Muscle of arm (tissue), 12 donors: ENCODE results near the gene SPR. TPM values are rescaled to one million over a fixed set of nuclear protein-coding genes. Genes with fewer than 3 reads are reported as not detected.

Experiments
- DNase-seq: peaks from one replicate; pipeline ENCODE4 v3.0.0-alpha.2; 2013
- polyA plus RNA-seq, 12 donors: library from polyadenylated mRNA; unstranded; fragments of 120-200 nt; gene quantifications; one replicate each; pipeline ENCODE4 v1.2.1, GENCODE V29; 2013; ENCODE audit not compliant: insufficient read length in 12 of 12

Gene SPR
- polyA plus RNA-seq, 12 donors = 2.0 to 7.5 (median 3.6) TPM; not detected in 1

DNA sequence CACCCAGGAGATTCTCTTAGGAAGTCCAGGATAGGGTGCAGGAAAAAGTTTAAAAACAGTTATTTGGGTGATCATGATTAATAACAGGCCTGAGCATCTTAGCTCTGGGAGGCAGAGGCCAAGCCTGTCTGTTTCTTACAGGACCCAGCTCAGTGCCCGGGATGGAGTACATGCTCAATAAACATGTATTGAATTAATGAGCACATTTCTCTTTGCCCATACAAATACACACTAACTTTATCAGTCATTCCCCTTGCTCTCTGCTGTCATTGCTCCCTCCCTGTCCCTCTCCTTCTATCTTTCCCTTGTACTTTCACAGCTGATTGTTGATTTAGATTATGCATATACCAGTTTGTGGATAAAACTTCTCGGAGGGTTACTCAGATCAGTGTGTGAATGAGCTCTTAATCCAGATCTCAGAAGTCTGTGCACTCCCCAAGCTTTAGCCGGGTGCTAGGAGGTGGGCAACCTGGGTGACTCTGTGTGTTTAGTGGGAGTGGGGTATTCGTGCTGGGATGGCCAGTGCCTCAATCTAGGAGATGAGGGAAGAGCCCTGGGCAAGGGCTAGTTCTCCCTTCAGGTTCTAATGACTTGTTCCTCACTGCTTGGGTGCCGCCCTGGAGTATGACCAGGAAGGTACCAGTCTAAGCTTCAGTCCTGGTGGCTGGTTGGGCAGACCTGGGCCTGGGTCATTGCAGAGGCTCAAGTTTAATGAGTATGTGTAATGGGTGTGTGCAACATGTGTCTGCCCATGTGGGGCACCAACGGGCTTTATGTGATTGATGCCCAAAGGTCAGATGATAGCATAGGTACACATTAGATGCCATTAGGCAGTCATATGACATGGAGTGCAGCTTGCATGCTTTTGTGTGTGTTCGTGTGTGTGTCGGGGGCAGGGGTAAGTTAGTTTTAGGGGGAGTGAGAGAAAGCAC is 40.7 kb downstream of the SPR start:
- no peak for DNase-seq

DNA sequence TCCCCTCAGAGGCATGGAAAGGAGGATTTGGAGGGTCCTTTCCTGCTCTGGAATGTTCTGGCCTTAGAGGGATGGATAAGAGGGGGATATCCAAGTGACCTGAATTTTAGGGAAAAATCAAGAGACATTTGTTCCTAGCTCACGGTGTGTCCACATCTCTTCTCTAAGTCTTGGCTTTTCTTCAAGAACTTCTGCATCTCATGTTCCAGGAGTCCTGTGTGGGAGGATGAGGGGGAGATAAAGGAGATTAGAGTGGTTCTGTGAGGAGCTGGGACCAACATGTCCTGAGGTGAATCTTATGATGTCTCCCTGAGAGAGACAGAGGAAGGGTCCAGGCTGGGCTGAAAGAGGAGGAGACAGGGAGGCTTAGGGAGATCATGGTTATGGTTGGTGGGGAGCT is 41.8 kb downstream of the SPR start:
- DNase-seq = no peak

DNA sequence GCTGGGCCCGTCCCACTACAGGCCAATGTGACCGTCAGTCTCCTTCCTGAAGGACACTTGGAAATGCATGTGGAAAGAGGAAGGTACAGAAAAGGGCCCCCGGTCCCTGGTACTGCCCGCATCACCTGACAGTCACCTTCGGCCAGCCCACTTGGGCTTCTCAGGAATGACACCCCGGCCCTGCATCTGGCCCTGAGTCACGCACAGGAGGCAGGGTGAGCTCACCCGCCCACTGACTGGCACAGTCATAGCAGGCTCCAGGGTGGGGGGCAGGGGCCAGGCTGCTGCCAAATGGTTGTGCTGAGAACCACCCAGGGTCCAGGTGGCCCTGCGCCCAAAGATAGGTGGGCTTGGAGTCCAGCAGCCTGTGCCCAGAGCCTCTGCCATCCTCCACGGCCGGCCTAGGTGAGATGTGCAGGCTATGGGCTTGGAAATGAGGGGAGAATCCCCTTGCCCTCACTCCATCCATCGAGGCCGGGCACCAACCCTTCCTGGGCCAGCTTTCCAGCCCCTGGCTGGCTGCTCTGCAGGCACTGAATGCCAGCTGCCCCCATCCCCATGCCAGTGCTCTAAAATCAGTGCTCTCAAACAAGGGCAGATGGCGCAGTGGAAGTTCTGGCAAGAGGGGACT is 44.2 kb downstream of the SPR start:
- no peak for DNase-seq

DNA sequence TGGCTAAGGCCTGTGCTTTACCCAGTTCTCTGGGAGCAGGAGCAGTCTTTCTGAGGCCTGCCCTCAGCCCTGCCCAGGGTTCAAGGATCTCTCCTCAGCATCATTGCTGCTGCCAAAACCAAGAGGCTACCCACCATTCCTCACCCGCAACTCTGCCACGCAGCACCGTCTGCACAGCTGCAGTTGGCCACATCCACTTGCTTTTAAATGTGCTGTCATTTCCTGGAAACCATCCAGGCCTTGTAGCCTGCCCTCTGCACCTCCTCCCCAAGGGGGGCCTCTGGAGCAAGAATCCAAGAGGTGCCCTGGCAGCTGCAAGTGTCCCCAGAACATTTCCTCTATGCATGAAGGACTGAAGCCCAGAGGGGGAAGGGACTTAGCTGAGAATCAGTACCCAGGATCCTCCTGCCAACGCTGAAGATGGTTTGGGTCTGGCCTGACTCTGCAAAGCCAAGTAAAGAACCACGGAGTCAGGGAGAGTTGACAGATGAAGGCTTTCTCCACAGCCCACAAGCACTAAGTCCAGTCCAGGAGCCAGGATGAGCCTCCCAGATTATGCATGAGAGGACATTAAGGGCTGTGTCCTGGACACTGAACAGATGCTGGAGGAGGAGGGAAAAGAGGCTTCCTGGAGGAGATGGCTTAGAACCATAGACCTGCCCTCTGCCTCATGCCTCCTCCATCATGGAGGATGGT is 45.0 kb downstream of the SPR start:
- DNase-seq = no peak

DNA sequence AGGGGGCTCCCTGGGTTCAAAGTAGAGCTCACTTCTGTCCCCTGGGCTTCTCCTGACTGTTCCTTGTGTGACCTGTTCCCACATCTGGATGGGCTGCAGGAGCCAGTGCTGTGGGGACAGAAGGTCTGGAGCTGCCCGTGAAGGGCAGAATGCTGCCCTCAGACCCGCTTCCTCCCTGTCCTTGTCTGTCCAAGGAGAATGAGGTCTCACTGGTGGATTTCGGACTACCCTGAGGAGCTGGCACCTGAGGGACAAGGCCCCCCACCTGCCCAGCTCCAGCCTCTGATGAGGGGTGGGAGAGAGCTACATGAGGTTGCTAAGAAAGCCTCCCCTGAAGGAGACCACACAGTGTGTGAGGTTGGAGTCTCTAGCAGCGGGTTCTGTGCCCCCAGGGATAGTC is 45.6 kb downstream of the SPR start:
- no peak for DNase-seq

DNA sequence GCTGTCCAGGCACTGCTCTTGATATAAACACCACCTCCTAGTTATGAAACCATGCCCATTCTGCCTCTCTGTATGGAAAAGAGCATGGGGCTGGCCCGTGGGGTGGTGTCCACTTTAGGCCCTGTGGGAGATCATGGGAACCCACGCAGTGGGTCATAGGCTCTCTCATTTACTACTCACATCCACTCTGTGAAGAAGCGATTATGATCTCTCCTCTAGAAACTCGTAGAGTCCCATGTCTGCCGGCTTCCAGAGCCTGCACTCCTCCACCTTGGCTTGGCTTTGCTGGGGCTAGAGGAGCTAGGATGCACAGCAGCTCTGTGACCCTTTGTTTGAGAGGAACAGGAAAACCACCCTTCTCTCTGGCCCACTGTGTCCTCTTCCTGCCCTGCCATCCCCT is 46.0 kb downstream of the SPR start:
- no peak for DNase-seq

DNA sequence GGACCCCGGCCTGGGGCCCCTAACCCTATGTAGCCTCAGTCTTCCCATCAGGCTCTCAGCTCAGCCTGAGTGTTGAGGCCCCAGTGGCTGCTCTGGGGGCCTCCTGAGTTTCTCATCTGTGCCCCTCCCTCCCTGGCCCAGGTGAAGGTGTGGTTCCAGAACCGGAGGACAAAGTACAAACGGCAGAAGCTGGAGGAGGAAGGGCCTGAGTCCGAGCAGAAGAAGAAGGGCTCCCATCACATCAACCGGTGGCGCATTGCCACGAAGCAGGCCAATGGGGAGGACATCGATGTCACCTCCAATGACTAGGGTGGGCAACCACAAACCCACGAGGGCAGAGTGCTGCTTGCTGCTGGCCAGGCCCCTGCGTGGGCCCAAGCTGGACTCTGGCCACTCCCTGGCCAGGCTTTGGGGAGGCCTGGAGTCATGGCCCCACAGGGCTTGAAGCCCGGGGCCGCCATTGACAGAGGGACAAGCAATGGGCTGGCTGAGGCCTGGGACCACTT is 46.5 kb downstream of the SPR start:
- no peak for DNase-seq

DNA sequence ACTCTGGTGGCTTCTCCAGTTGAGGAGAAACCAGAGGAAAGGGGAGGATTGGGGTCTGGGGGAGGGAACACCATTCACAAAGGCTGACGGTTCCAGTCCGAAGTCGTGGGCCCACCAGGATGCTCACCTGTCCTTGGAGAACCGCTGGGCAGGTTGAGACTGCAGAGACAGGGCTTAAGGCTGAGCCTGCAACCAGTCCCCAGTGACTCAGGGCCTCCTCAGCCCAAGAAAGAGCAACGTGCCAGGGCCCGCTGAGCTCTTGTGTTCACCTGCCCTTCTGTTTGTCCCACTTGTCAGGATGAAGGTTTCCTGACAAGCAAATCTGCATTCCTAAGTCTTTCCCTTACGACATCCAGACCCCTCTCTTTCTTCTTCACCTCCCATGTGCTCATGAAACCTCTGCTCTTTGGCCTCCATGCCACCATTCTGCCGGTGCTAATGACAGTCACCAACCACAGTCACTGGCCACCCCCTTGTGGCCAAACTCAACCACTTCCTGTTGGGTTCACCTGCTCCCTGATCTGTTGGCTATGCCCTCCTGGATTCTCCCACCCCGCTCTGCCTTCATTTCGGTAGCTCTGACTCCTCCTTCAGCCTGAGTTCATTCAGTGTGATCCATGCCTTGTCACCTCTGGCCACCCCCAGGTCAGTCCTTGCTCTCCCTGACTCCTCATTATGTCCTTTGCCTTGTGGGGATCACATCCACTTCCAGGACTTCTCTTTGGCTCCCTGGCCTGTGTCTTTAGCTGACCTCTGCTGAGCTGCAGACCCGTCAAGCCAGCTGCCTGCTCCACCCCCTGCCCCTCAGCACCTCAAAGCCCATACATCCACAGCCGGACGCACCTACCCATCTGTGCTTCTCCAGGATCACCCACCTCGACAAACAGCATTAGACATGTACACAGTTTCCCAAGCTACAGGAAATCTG is 47.7 kb downstream of the SPR start:
- DNase-seq = no peak

DNA sequence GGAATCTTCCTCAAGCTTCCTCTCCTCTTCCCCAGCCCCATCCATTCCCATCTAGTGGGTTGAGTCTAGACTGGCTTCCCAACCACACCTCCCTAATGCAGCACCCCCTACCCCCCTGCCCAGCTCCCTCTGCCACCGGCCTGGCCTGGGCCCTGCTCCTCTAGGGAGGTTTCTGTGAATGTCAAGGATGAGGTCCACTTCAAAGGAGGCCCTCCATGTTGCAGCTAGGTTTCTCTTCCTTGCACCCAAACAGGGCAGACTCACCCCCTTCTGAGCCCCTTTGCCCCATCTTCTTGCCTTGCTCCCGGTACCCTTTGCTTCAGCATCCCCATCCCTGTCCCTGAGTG is 48.4 kb downstream of the SPR start:
- no peak for DNase-seq

DNA sequence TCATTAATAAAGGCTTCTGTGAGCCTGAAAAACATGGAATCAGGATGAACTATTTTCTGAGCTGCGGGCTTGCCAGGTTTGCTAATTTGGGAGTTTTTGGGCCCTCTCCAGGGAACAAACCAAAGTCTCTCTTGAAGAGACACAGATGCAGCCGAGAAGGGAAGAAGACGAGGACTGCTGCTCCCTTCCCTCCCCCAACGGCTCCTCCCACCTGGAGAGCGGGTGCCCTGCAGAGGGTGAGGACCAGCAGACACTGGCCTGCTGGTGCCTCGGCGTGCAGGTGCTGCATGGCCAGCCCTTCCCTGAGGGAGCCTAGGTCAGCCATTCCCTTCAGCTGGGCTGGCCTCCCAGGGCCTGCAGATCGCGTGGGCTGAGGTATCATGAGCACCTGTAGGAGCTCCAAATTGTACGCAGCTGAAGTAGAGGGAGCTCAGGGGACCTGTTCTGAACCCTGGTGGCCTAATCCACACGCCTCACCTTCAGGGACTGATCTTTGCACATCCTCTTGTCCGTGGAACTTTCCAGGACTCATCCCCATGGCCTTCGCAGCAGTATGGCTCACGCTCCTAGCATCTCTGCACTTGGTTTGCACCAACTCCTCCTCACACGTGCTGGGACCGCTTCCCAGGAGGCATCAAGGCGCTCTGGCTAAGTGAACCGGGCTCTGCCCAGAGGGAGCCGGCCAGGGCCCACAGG is 49.6 kb downstream of the SPR start:
- DNase-seq = no peak

DNA sequence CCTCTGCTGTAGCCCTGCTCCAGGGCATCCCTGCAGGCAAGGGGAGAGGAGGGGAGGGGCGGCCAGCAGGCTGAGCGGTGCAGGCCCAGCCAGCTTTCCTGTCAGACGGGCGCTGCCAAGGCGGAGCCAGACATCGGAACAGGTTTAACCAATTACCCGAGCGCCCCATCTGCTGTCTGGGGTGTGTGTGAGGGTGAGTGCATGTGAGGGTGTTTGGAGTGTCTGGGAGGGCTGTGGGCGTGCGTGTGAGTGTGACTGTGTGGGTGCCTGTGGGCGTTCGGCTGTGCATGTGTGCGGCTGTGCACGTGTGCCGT is 50.1 kb downstream of the SPR start:
- no peak for DNase-seq

DNA sequence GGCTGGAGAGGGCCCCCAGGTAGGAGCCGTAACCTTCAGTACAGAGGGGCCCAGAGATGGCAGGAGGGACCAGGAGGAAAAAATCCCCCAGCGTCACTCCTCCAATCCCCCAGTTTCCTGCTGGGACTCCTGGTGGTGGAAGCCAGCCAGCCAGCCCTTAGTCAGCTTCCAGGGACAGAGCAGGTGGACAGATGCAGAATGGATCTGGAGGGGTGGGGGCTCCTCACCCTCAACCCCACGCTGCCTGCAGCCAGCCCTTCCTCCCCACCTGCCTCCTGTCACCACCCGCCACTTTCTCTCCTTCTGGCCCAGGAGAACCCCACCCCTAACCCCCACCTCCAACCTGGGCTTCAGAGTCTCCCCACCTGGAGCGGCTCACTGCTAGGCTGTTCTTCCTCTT is 51.2 kb downstream of the SPR start:
- no peak for DNase-seq

DNA sequence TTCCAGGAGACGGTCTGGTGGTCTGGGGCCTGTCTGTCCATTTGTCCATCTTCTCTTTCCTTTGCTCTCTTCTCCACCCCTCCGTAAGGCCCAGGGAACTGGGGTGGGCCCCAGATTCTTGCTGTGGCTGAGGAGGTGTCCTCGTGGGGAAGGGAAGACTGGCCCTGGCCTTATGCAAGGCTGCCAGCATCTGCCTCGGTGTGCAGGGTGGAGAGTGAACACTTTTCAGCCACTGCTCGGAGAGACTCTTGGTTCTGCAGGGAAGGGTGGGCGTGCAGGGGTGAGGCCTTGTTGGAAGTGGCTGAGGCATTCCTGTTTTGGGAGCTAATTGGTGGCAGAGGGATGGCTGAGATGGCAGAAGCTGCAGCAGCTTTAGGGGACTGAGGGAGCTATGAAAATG is 53.2 kb downstream of the SPR start:
- no peak for DNase-seq

DNA sequence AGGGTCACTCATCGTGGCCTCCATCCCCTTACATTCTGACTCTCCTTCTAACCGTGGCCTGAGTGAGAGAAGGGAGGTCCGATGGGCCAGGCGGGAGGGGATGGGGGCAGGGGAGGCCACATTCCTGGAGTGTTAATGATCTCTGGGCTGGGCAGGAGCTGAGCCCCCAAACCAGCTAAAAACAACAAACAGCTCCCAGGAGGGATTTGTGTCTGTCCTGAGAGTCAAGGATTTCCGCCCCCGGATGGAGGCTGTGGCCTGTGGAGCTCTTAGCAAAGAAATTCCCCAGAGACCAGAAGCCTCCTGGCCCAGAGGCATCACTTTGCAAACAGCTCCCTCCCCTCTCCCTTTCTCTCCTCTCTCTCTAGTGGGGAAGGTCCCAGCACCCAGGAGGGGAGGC is 53.6 kb downstream of the SPR start:
- no peak for DNase-seq

Other genes with a start within 250 kb of the SPR start
- gene EXOC6B, start 61.4 kb upstream of the SPR start, polyA plus RNA-seq = 10 to 100 TPM in 10 of 12 donors, 1 to 10 TPM in 1, not detected in 1; 7.4 to 22.0 (median 12.3) TPM
- under 1 TPM in 4 of 12 donors, not detected in 8; 0.10 to 0.27 (median 0.16) TPM for gene EMX1, start 30.1 kb downstream of the SPR start, polyA plus RNA-seq
- gene SFXN5, start 184.3 kb downstream of the SPR start, polyA plus RNA-seq = 10 to 100 TPM in 1 of 12 donors, 1 to 10 TPM in 10, not detected in 1; 4.9 to 10.6 (median 6.7) TPM
- 10 to 100 TPM in 11 of 12 donors, not detected in 1; 11.5 to 21.2 (median 13.7) TPM for gene RAB11FIP5, start 225.5 kb downstream of the SPR start, polyA plus RNA-seq